GM23338 (cell line): ENCODE data around the gene FHIT. TPM values are rescaled to one million over a fixed set of nuclear protein-coding genes. Genes with fewer than 3 reads are reported as not detected.

ENCODE experiments used
- ATAC-seq: fragments of 200-7000 bp; cut with Tn5 transposase; 3 replicates; pipeline ENCODE4 v1.9.1; 2020
- DNase-seq: peaks from one replicate; pipeline ENCODE4 v3.0.0-alpha.2; 2015; ENCODE audit warnings: low spot score
- H2AFZ ChIP-seq: fragments of 200-600 bp; sonication (generic); 2 replicates; pipeline ENCODE4 v1.8.0; 2016; ENCODE audit warnings: antibody characterized with exemption, mild to moderate bottlenecking, moderate library complexity
- H3F3A ChIP-seq: fragments of 200-600 bp; sonication (generic); replicated peaks from 2 replicates; pipeline ENCODE4 v1.8.0; 2017; ENCODE audit warnings: antibody characterized with exemption, mixed run types, low read depth
- H3K27ac ChIP-seq: fragments of 200-600 bp; sonication (generic); 2 replicates; pipeline ENCODE4 v1.6.1; 2016; ENCODE audit warnings: low read depth
- H3K27me3 ChIP-seq: fragments of 200-600 bp; sonication (generic); 2 replicates; pipeline ENCODE4 v1.8.0; 2016; ENCODE audit warnings: mild to moderate bottlenecking, mixed run types, moderate library complexity; ENCODE audit not compliant: insufficient read depth
- H3K36me3 ChIP-seq: fragments of 200-600 bp; sonication (generic); 2 replicates; pipeline ENCODE4 v1.8.0; 2016; ENCODE audit warnings: mild to moderate bottlenecking; ENCODE audit not compliant: insufficient read depth
- H3K4me1 ChIP-seq: fragments of 200-600 bp; sonication (generic); 2 replicates; pipeline ENCODE4 v1.8.0; 2016; ENCODE audit warnings: mild to moderate bottlenecking, moderate library complexity; ENCODE audit not compliant: insufficient read depth
- H3K4me2 ChIP-seq: fragments of 200-600 bp; sonication (generic); 2 replicates; pipeline ENCODE4 v1.7.1; 2017; ENCODE audit warnings: mixed run types
- H3K4me3 ChIP-seq: fragments of 200-600 bp; sonication (generic); 2 replicates; pipeline ENCODE4 v1.6.1; 2016; ENCODE audit warnings: mixed run types
- H3K79me2 ChIP-seq: fragments of 200-600 bp; sonication (generic); replicated peaks from 2 replicates; pipeline ENCODE4 v1.8.0; 2017; ENCODE audit warnings: mild to moderate bottlenecking; ENCODE audit not compliant: insufficient read depth
- H3K9me2 ChIP-seq: fragments of 200-600 bp; sonication (generic); 2 replicates; pipeline ENCODE4 v1.8.0; 2017; ENCODE audit not compliant: insufficient read depth
- H4K20me1 ChIP-seq: fragments of 200-600 bp; sonication (generic); replicated peaks from 2 replicates; pipeline ENCODE4 v1.8.0; 2017; ENCODE audit warnings: mild to moderate bottlenecking; ENCODE audit not compliant: insufficient read depth
- H3K27ac Mint-ChIP-seq: 2 replicates; pipeline ENCODE4 v1.8.0; 2020; ENCODE audit warnings: inconsistent platforms, mild to moderate bottlenecking, moderate library complexity, mixed read lengths
- H3K27me3 Mint-ChIP-seq: 3 replicates; pipeline ENCODE4 v1.8.0; 2022; ENCODE audit warnings: low read depth, mild to moderate bottlenecking, moderate library complexity, mixed read lengths, inconsistent platforms; ENCODE audit not compliant: insufficient read depth, poor library complexity
- H3K36me3 Mint-ChIP-seq: 3 replicates; pipeline ENCODE4 v1.8.0; 2021; ENCODE audit warnings: low read depth, mild to moderate bottlenecking, inconsistent platforms, moderate library complexity, mixed read lengths
- H3K4me1 Mint-ChIP-seq: 3 replicates; pipeline ENCODE4 v1.8.0; 2020; ENCODE audit warnings: mild to moderate bottlenecking, inconsistent platforms, mixed read lengths
- H3K4me3 Mint-ChIP-seq: 3 replicates; pipeline ENCODE4 v1.8.0; 2021; ENCODE audit warnings: moderate library complexity, mild to moderate bottlenecking, inconsistent platforms, mixed read lengths
- H3K9me3 Mint-ChIP-seq: 3 replicates; pipeline ENCODE4 v1.8.0; 2020; ENCODE audit warnings: moderate library complexity, mild to moderate bottlenecking, inconsistent platforms, mixed read lengths
- CREB1 ChIP-seq: fragments of 250-450 bp; sonication (Bioruptor Pico); IDR thresholded peaks from 2 replicates; pipeline ENCODE4 v1.5.0; 2020; ENCODE audit warnings: low read depth, mild to moderate bottlenecking, moderate library complexity
- EZH2 ChIP-seq: fragments of 200-600 bp; sonication (generic); IDR thresholded peaks from one replicate; pipeline ENCODE4 v1.8.0; 2017; ENCODE audit warnings: antibody characterized with exemption, mild to moderate bottlenecking, low read depth; ENCODE audit not compliant: unreplicated experiment
- EZH2phosphoT487 ChIP-seq: fragments of 200-600 bp; sonication (generic); IDR thresholded peaks from one replicate; pipeline ENCODE4 v1.8.1; 2018; ENCODE audit warnings: antibody characterized with exemption; ENCODE audit not compliant: unreplicated experiment
- JUNB ChIP-seq: IDR thresholded peaks from one replicate; pipeline ENCODE4 v1.6.1; 2016; ENCODE audit warnings: antibody characterized with exemption; ENCODE audit not compliant: unreplicated experiment
- NANOG ChIP-seq: IDR thresholded peaks from 2 replicates; pipeline ENCODE4 v1.6.1; 2016; ENCODE audit warnings: antibody characterized with exemption, borderline replicate concordance
- POLR2AphosphoS5 ChIP-seq: IDR thresholded peaks from 2 replicates; pipeline ENCODE4 v1.6.1; 2016; ENCODE audit warnings: antibody characterized with exemption, low read depth
- STAT1 ChIP-seq: IDR thresholded peaks from one replicate; pipeline ENCODE4 v1.6.1; 2016; ENCODE audit warnings: antibody characterized with exemption; ENCODE audit not compliant: unreplicated experiment
- ZNF114 ChIP-seq: fragments of 250-450 bp; sonication (Bioruptor Pico); IDR thresholded peaks from 2 replicates; pipeline ENCODE4 v1.5.0; 2020; ENCODE audit warnings: mild to moderate bottlenecking, moderate library complexity
- ZNF331 ChIP-seq: fragments of 250-450 bp; sonication (Bioruptor Pico); IDR thresholded peaks from 2 replicates; pipeline ENCODE4 v1.5.0; 2020; ENCODE audit warnings: low read depth, mild to moderate bottlenecking, moderate library complexity
- polyA plus RNA-seq: library from polyadenylated mRNA; unstranded; fragments of >200 nt; fragmentation: Nextera tagmentation; extraction: Ambion mirVana; gene quantifications from 2 replicates; pipeline ENCODE4 v1.2.1, GENCODE V29; 2016
- total RNA-seq: library from RNA; depleted of rRNA; stranded (reverse); fragments of >200 nt; shearing (Covaris generic); gene quantifications from 2 replicates; pipeline ENCODE4 v1.2.3, GENCODE V29; 2014
- TF ChIP-seq, protein P1 (sequence below), 2 experiments: fragments of 200-600 bp in 1 of 2; sonication (generic) in 1 of 2; conservative IDR thresholded peaks; 2 replicates each; pipeline versions ENCODE4 v1.5.1 to v1.6.1; 2016 to 2017; ENCODE audit warnings: antibody characterized with exemption in 2 of 2, low read depth in 2 of 2, mild to moderate bottlenecking in 2 of 2, moderate library complexity in 1 of 2
- TF ChIP-seq, protein P2 (sequence below): fragments of 250-450 bp; sonication (Bioruptor Pico); IDR thresholded peaks from 2 replicates; pipeline ENCODE4 v1.5.0; 2020; ENCODE audit warnings: mild to moderate bottlenecking, moderate library complexity
- TF ChIP-seq, protein P3 (sequence below): IDR thresholded peaks from one replicate; pipeline ENCODE4 v1.6.1; 2018; ENCODE audit warnings: antibody characterized with exemption; ENCODE audit not compliant: unreplicated experiment
- TF ChIP-seq, protein P4 (sequence below): IDR thresholded peaks from 2 replicates; pipeline ENCODE4 v1.6.1; 2016; ENCODE audit warnings: antibody characterized with exemption

FHIT gene
- total and polyA plus RNA-seq, 2 experiments from 2014 or later: 3.0 to 8.3 TPM

DNA sequence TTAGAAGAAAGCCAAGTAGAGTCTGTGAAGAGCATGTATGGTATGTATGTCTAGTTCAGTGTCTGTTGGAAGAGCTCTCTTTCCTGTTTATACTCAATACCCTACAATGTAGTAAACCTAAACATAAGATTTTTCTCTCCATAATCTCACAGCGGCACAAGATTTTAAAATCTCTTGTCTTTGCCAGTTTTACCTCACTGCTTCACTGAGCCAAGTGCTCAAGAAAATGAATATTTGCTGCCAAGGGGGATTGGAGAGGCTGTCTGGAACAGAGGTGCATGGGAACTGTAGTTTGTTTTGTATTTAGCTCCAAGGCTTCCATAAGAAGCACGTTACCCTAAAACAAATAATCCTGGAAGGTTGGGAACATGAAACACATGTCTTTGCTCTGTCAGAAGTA is 49.5 kb upstream of the FHIT start:
- Histone ChIP-seq H4K20me1 (no peaks in the 10 kb centered on the region), H3K27me3 (no peaks in the 10 kb centered on the region), H3K4me1 (peaks cover 8% of the 10 kb centered on the region; the same call in 1 of the 2 replicates), H3K4me2 (no peak overlapping the region), H3K36me3 (no peaks in the 10 kb centered on the region), H2AFZ (no peak overlapping the region), H3K79me2 (no peaks in the 10 kb centered on the region), H3K4me3 (no peak overlapping the region), H3K9me2 (no peaks in the 10 kb centered on the region), H3K27ac (no peak overlapping the region), H3F3A (no peaks in the 10 kb centered on the region)
- ATAC-seq (no peak), DNase-seq (no peak)
- Mint-ChIP-seq H3K27ac (no peak overlapping the region), H3K4me3 (no peak overlapping the region), H3K4me1 (no peaks in the 10 kb centered on the region; the same call in 1 of the 3 replicates), H3K36me3 (no peaks in the 10 kb centered on the region), H3K9me3 (no peaks in the 10 kb centered on the region), H3K27me3 (no peaks in the 10 kb centered on the region)
- TF ChIP-seq, protein P1, sequence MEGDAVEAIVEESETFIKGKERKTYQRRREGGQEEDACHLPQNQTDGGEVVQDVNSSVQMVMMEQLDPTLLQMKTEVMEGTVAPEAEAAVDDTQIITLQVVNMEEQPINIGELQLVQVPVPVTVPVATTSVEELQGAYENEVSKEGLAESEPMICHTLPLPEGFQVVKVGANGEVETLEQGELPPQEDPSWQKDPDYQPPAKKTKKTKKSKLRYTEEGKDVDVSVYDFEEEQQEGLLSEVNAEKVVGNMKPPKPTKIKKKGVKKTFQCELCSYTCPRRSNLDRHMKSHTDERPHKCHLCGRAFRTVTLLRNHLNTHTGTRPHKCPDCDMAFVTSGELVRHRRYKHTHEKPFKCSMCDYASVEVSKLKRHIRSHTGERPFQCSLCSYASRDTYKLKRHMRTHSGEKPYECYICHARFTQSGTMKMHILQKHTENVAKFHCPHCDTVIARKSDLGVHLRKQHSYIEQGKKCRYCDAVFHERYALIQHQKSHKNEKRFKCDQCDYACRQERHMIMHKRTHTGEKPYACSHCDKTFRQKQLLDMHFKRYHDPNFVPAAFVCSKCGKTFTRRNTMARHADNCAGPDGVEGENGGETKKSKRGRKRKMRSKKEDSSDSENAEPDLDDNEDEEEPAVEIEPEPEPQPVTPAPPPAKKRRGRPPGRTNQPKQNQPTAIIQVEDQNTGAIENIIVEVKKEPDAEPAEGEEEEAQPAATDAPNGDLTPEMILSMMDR (conservative IDR thresholded peaks at IDR 0.05; ENCODE audit: low read depth in 2 of 2): no peak
- TF ChIP-seq ZNF114 (CRISPR knock-in tag) (no peak), EZH2 (no peak), POLR2AphosphoS5 (no peak), CREB1 (CRISPR knock-in tag) (no peak), JUNB (no peak), ZNF331 (no peak), NANOG (no peak), STAT1 (no peak), EZH2phosphoT487 (no peak)
- TF ChIP-seq, protein P2, sequence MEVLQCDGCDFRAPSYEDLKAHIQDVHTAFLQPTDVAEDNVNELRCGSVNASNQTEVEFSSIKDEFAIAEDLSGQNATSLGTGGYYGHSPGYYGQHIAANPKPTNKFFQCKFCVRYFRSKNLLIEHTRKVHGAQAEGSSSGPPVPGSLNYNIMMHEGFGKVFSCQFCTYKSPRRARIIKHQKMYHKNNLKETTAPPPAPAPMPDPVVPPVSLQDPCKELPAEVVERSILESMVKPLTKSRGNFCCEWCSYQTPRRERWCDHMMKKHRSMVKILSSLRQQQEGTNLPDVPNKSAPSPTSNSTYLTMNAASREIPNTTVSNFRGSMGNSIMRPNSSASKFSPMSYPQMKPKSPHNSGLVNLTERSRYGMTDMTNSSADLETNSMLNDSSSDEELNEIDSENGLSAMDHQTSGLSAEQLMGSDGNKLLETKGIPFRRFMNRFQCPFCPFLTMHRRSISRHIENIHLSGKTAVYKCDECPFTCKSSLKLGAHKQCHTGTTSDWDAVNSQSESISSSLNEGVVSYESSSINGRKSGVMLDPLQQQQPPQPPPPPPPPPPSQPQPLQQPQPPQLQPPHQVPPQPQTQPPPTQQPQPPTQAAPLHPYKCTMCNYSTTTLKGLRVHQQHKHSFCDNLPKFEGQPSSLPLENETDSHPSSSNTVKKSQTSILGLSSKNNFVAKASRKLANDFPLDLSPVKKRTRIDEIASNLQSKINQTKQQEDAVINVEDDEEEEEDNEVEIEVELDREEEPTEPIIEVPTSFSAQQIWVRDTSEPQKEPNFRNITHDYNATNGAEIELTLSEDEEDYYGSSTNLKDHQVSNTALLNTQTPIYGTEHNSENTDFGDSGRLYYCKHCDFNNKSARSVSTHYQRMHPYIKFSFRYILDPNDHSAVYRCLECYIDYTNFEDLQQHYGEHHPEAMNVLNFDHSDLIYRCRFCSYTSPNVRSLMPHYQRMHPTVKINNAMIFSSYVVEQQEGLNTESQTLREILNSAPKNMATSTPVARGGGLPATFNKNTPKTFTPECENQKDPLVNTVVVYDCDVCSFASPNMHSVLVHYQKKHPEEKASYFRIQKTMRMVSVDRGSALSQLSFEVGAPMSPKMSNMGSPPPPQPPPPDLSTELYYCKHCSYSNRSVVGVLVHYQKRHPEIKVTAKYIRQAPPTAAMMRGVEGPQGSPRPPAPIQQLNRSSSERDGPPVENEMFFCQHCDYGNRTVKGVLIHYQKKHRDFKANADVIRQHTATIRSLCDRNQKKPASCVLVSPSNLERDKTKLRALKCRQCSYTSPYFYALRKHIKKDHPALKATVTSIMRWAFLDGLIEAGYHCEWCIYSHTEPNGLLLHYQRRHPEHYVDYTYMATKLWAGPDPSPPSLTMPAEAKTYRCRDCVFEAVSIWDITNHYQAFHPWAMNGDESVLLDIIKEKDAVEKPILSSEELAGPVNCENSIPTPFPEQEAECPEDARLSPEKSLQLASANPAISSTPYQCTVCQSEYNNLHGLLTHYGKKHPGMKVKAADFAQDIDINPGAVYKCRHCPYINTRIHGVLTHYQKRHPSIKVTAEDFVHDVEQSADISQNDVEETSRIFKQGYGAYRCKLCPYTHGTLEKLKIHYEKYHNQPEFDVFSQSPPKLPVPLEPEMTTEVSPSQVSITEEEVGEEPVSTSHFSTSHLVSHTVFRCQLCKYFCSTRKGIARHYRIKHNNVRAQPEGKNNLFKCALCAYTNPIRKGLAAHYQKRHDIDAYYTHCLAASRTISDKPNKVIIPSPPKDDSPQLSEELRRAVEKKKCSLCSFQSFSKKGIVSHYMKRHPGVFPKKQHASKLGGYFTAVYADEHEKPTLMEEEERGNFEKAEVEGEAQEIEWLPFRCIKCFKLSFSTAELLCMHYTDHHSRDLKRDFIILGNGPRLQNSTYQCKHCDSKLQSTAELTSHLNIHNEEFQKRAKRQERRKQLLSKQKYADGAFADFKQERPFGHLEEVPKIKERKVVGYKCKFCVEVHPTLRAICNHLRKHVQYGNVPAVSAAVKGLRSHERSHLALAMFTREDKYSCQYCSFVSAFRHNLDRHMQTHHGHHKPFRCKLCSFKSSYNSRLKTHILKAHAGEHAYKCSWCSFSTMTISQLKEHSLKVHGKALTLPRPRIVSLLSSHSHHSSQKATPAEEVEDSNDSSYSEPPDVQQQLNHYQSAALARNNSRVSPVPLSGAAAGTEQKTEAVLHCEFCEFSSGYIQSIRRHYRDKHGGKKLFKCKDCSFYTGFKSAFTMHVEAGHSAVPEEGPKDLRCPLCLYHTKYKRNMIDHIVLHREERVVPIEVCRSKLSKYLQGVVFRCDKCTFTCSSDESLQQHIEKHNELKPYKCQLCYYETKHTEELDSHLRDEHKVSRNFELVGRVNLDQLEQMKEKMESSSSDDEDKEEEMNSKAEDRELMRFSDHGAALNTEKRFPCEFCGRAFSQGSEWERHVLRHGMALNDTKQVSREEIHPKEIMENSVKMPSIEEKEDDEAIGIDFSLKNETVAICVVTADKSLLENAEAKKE (CRISPR knock-in tag): no peak
- TF ChIP-seq, protein P3, sequence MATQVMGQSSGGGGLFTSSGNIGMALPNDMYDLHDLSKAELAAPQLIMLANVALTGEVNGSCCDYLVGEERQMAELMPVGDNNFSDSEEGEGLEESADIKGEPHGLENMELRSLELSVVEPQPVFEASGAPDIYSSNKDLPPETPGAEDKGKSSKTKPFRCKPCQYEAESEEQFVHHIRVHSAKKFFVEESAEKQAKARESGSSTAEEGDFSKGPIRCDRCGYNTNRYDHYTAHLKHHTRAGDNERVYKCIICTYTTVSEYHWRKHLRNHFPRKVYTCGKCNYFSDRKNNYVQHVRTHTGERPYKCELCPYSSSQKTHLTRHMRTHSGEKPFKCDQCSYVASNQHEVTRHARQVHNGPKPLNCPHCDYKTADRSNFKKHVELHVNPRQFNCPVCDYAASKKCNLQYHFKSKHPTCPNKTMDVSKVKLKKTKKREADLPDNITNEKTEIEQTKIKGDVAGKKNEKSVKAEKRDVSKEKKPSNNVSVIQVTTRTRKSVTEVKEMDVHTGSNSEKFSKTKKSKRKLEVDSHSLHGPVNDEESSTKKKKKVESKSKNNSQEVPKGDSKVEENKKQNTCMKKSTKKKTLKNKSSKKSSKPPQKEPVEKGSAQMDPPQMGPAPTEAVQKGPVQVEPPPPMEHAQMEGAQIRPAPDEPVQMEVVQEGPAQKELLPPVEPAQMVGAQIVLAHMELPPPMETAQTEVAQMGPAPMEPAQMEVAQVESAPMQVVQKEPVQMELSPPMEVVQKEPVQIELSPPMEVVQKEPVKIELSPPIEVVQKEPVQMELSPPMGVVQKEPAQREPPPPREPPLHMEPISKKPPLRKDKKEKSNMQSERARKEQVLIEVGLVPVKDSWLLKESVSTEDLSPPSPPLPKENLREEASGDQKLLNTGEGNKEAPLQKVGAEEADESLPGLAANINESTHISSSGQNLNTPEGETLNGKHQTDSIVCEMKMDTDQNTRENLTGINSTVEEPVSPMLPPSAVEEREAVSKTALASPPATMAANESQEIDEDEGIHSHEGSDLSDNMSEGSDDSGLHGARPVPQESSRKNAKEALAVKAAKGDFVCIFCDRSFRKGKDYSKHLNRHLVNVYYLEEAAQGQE: no peak
- TF ChIP-seq, protein P4, sequence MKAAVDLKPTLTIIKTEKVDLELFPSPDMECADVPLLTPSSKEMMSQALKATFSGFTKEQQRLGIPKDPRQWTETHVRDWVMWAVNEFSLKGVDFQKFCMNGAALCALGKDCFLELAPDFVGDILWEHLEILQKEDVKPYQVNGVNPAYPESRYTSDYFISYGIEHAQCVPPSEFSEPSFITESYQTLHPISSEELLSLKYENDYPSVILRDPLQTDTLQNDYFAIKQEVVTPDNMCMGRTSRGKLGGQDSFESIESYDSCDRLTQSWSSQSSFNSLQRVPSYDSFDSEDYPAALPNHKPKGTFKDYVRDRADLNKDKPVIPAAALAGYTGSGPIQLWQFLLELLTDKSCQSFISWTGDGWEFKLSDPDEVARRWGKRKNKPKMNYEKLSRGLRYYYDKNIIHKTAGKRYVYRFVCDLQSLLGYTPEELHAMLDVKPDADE: no peak
